MM.1S (cell line): Measurements from ENCODE around the gene IQCM.

ENCODE experiments used
- DNase-seq: peaks from one replicate; pipeline ENCODE4 v3.0.0-alpha.2; 2015
- H2AFZ ChIP-seq: fragments of 300-600 bp; sonication (generic); 2 replicates; pipeline ENCODE4 v1.6.0; 2016; ENCODE audit warnings: antibody characterized with exemption, low read length
- H3F3A ChIP-seq: fragments of 300-600 bp; sonication (generic); 2 replicates; pipeline ENCODE4 v1.6.1; 2016; ENCODE audit warnings: mild to moderate bottlenecking, antibody characterized with exemption, low read length, moderate library complexity, mixed read lengths; ENCODE audit not compliant: insufficient read depth
- H3K27ac ChIP-seq: fragments of 300-600 bp; sonication (generic); 2 replicates; pipeline ENCODE4 v1.5.1; 2016; ENCODE audit warnings: mild to moderate bottlenecking, low read length
- H3K27me3 ChIP-seq: fragments of 300-600 bp; sonication (generic); replicated peaks from 2 replicates; pipeline ENCODE4 v1.6.0; 2016; ENCODE audit warnings: low read length; ENCODE audit not compliant: insufficient read depth
- H3K36me3 ChIP-seq: fragments of 300-600 bp; sonication (generic); replicated peaks from 2 replicates; pipeline ENCODE4 v1.6.1; 2016; ENCODE audit warnings: mild to moderate bottlenecking, low read length, mixed read lengths; ENCODE audit not compliant: insufficient read depth
- H3K4me1 ChIP-seq: fragments of 300-600 bp; sonication (generic); 2 replicates; pipeline ENCODE4 v1.6.1; 2016; ENCODE audit warnings: low read length, mixed read lengths
- H3K4me2 ChIP-seq: fragments of 300-600 bp; sonication (generic); 2 replicates; pipeline ENCODE4 v1.6.0; 2016; ENCODE audit warnings: low read depth, low read length
- H3K4me3 ChIP-seq: fragments of 300-600 bp; sonication (generic); 2 replicates; pipeline ENCODE4 v1.5.1; 2016; ENCODE audit warnings: low read length, mixed read lengths
- H3K79me2 ChIP-seq: fragments of 300-600 bp; sonication (generic); 2 replicates; pipeline ENCODE4 v1.6.1; 2016; ENCODE audit warnings: mixed run types, low read length, mixed read lengths
- H3K9ac ChIP-seq: fragments of 300-600 bp; sonication (generic); 2 replicates; pipeline ENCODE4 v1.6.1; 2016; ENCODE audit warnings: low read length, mixed read lengths
- H3K9me2 ChIP-seq: fragments of 300-600 bp; sonication (generic); replicated peaks from 2 replicates; pipeline ENCODE4 v1.6.1; 2016; ENCODE audit warnings: mild to moderate bottlenecking, low read length, mixed read lengths; ENCODE audit not compliant: insufficient read depth
- H3K9me3 ChIP-seq: fragments of 300-600 bp; sonication (generic); replicated peaks from 2 replicates; pipeline ENCODE4 v1.6.1; 2016; ENCODE audit warnings: mild to moderate bottlenecking, low read length, mixed read lengths; ENCODE audit not compliant: insufficient read depth
- H4K20me1 ChIP-seq: fragments of 300-600 bp; sonication (generic); 2 replicates; pipeline ENCODE4 v1.6.1; 2016; ENCODE audit warnings: mild to moderate bottlenecking, low read length, moderate library complexity, mixed read lengths; ENCODE audit not compliant: insufficient read depth
- EZH2 ChIP-seq: fragments of 300-600 bp; sonication (generic); optimal IDR thresholded peaks from 2 replicates; pipeline ENCODE3; 2017; ENCODE audit warnings: low read depth, mild to moderate bottlenecking, antibody characterized with exemption, low read length, mixed read lengths
- EZH2phosphoT487 ChIP-seq: fragments of 300-600 bp; sonication (generic); IDR thresholded peaks from 2 replicates; pipeline ENCODE4 v1.6.1; 2018; ENCODE audit warnings: antibody characterized with exemption, low read length
- TF ChIP-seq, protein P1 (sequence below): fragments of 300-600 bp; sonication (generic); IDR thresholded peaks from 2 replicates; pipeline ENCODE4 v1.5.1; 2016; ENCODE audit warnings: antibody characterized with exemption, low read length, mixed read lengths

The IQCM gene

DNA sequence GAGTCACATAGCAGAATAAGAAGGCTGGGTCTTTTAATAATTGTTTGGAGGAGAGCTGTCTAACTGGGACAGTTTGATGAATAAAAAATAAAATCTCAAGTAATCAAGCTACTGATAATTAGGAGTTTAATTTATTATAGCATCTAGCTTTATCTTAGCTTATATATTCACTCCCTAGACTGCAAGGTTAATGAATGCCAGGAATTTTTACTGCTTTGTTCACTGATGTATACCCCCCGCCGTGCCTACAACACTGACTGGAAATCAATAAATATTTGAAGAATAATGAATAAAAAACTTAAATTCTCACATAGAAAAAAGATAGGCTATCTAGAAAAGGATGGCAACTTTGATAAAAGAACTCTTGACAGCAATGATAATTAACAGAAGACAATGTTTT is 59.7 kb downstream of the IQCM start:
- no peaks in the 10 kb centered on the region for H4K20me1 ChIP-seq
- no peaks in the 10 kb centered on the region for H3F3A ChIP-seq
- TF ChIP-seq EZH2phosphoT487 (no peak), EZH2 (no peak)
- TF ChIP-seq, protein P1, sequence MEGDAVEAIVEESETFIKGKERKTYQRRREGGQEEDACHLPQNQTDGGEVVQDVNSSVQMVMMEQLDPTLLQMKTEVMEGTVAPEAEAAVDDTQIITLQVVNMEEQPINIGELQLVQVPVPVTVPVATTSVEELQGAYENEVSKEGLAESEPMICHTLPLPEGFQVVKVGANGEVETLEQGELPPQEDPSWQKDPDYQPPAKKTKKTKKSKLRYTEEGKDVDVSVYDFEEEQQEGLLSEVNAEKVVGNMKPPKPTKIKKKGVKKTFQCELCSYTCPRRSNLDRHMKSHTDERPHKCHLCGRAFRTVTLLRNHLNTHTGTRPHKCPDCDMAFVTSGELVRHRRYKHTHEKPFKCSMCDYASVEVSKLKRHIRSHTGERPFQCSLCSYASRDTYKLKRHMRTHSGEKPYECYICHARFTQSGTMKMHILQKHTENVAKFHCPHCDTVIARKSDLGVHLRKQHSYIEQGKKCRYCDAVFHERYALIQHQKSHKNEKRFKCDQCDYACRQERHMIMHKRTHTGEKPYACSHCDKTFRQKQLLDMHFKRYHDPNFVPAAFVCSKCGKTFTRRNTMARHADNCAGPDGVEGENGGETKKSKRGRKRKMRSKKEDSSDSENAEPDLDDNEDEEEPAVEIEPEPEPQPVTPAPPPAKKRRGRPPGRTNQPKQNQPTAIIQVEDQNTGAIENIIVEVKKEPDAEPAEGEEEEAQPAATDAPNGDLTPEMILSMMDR = no peak
- H3K36me3 ChIP-seq = no peaks in the 10 kb centered on the region
- H3K27ac ChIP-seq = no peak overlapping the region
- no peaks in the 10 kb centered on the region for H3K4me1 ChIP-seq
- no peaks in the 10 kb centered on the region for H3K27me3 ChIP-seq
- no peaks in the 10 kb centered on the region for H3K79me2 ChIP-seq
- DNase-seq = no peak
- H3K9ac ChIP-seq = no peak overlapping the region
- no peaks in the 10 kb centered on the region for H3K9me3 ChIP-seq
- H3K4me2 ChIP-seq = no peak overlapping the region
- H3K4me3 ChIP-seq = no peak overlapping the region
- no peaks in the 10 kb centered on the region for H3K9me2 ChIP-seq
- no peak overlapping the region for H2AFZ ChIP-seq

DNA sequence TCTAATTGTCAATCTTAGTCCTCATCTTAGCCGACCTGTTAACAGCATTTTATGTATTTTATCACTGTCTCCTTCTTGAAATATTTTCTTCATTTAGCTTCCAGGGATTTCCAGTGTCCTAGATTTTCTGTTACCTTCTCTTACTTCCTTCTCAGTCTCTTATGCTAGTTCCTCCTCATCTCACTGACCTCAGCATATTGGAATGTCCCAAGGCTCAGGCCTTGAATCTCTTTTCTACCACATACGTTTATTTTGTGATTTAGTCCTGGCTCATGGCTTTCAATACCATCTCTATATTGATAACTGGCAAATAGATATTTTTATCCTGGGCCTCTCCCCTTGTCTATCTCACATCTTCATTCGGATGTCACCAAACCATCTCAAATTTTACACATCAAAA is 61.1 kb downstream of the IQCM start:
- Histone ChIP-seq H3K79me2 (no peaks in the 10 kb centered on the region), H3K4me1 (no peaks in the 10 kb centered on the region), H3K4me2 (no peak overlapping the region), H3K4me3 (no peak overlapping the region), H3K27me3 (no peaks in the 10 kb centered on the region), H3F3A (no peaks in the 10 kb centered on the region), H2AFZ (no peak overlapping the region), H4K20me1 (no peaks in the 10 kb centered on the region), H3K9me2 (no peaks in the 10 kb centered on the region), H3K36me3 (no peaks in the 10 kb centered on the region), H3K27ac (no peak overlapping the region), H3K9me3 (no peaks in the 10 kb centered on the region), H3K9ac (no peak overlapping the region)
- no peak for TF ChIP-seq EZH2phosphoT487
- TF ChIP-seq EZH2 = no peak
- TF ChIP-seq, protein P1 = no peak
- no peak for DNase-seq

DNA sequence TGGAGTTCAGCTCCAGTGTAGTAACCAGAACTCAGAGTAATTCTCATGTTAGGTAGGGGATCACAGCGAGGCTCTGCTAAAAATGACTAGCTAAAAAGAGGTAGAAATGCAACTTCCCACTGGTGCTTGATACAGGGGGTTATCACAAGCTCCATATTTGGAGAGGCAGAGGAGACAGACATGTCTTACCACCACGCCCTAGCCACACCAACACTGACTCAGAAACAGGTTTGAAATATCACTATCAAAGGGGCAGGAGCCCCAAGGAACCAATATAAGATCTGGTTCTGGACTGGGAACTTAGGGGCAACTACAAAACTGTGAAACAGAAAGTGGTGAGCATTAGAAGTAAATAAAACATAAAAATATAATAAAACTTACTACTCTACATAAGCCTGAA is 62.9 kb downstream of the IQCM start:
- no peaks in the 10 kb centered on the region for H4K20me1 ChIP-seq
- H3K79me2 ChIP-seq = no peaks in the 10 kb centered on the region
- H3K4me2 ChIP-seq = no peak overlapping the region
- H3K27me3 ChIP-seq = no peaks in the 10 kb centered on the region
- H3K4me3 ChIP-seq = no peak overlapping the region
- no peaks in the 10 kb centered on the region for H3K9me2 ChIP-seq
- H3K36me3 ChIP-seq = no peaks in the 10 kb centered on the region
- no peak overlapping the region for H2AFZ ChIP-seq
- no peaks in the 10 kb centered on the region for H3K9me3 ChIP-seq
- no peak overlapping the region for H3K9ac ChIP-seq
- no peak overlapping the region for H3K27ac ChIP-seq
- no peak for TF ChIP-seq EZH2phosphoT487
- TF ChIP-seq, protein P1 = no peak
- TF ChIP-seq EZH2 = no peak
- H3F3A ChIP-seq = no peaks in the 10 kb centered on the region
- DNase-seq = no peak
- H3K4me1 ChIP-seq = no peaks in the 10 kb centered on the region
